LNCaP clone FGC (cell line): ENCODE results near the gene HOXD11.
A peak's percentile ranks its signal among the peaks of the same experiment; 100 is the strongest.

ENCODE experiments used
- DNase-seq: peaks from one replicate; pipeline ENCODE4 v3.0.0-alpha.2; 2011; ENCODE audit warnings: low read depth
- H3K4me3 ChIP-seq: 2 replicates; pipeline ENCODE4 v1.5.1; 2011; ENCODE audit warnings: mild to moderate bottlenecking, low read depth, low read length, control low read depth
- TF ChIP-seq, protein P1 (sequence below): IDR thresholded peaks from 2 replicates; pipeline ENCODE4 v1.5.1; 2012; ENCODE audit warnings: mild to moderate bottlenecking; ENCODE audit not compliant: control insufficient read depth, insufficient read depth; ENCODE audit errors: extremely low read depth

HOXD11 gene

DNA sequence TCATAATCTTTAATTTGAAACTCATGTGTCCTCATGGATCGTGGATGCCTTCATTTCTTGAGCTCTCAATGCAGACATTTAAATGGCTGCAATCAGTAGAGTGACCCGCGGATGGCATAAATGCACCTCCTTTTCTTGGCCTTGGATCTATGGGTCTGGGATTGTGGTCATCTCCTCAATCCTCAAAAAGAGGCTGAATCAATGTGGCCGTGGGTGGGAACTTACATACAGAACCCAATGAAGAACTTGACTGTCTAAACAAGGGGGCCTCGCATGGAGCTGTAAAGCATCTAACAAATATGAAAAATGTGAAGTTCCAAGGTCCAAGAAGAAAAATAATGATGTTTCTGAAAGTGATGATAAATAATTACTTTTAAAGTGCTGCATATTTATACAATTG lies 11.7 kb upstream of the HOXD11 start:
- DNase-seq = no peak
- TF ChIP-seq, protein P1, sequence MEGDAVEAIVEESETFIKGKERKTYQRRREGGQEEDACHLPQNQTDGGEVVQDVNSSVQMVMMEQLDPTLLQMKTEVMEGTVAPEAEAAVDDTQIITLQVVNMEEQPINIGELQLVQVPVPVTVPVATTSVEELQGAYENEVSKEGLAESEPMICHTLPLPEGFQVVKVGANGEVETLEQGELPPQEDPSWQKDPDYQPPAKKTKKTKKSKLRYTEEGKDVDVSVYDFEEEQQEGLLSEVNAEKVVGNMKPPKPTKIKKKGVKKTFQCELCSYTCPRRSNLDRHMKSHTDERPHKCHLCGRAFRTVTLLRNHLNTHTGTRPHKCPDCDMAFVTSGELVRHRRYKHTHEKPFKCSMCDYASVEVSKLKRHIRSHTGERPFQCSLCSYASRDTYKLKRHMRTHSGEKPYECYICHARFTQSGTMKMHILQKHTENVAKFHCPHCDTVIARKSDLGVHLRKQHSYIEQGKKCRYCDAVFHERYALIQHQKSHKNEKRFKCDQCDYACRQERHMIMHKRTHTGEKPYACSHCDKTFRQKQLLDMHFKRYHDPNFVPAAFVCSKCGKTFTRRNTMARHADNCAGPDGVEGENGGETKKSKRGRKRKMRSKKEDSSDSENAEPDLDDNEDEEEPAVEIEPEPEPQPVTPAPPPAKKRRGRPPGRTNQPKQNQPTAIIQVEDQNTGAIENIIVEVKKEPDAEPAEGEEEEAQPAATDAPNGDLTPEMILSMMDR = no peak
- H3K4me3 ChIP-seq = no peak overlapping the region

DNA sequence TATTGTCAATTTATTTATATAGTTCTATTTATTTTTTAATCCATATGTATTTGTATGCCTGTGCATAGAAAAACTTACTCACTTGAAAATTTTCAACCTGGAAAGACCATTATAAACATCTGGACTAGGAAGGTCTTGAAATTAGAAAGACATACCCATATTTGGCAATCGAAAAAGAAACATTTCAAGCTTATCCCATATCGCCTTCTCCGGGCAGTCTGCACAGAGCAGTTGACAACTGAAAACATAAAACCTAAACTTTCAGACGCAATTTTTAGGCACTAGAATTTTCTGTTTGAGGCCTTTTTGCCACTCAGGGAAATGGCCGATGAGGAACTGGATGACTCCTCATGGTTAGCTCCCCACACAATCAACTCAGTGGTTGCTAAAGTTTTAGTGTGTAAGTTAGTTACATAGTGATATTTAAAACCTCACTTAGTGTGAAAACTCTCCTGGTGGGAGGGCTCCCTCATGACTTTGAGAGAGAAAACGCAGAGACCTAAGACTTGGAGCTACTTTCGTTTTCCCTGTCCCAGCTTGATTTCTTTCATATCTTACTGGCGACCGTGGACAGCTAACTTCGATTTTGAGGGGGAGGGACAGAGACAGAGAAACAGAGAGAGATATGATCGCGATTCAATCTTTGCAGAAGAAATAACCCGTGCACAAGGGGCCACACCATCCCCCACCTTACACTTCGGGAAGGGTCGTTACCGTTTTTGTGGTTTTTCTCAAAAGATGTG lies 10.7 kb upstream of the HOXD11 start:
- DNase-seq = no peak
- TF ChIP-seq, protein P1 = no peak
- no peak overlapping the region for H3K4me3 ChIP-seq

DNA sequence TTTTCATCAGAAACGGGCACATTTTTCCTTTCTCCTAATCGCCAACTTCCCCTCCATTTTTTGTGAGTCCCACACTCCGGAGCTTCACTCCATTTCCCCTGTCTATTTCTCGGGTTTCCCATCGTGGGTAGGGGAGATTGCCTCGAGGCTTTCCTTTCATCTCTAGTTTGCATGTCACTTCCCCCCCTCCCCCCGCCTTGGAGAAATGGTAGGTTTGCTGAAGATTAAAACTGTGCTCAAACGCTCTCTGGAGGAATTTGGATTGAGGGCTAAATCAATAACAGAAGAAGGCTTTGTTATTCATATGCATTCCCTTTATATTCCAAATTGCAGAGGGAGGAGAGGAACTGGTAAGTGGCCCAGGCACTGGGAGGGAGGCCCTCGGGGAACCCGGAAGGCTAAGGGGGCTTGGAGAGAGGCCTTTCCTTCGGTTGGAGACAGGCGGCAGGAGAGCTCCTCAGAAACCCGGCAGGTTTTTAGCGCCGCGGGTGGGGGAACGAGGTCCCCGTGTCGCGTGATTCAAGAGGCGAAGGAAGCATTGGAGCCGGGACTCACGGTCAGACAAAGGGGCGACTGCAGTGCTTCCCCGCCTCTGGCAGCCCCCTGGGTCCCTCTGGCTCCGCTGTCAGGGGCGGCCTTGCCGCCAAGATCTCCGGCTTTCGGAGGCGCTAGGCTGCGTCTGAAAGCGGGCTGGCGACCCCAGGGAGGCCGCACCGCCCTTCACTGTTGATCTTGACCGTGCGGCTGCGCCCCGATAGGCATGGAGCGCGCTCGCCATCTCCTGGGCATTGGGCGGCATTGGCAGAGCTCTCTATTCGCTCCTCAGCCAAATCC lies 9.9 kb upstream of the HOXD11 start:
- TF ChIP-seq, protein P1 = peak; percentile 88
- peak overlapping the region; percentile 37 for H3K4me3 ChIP-seq
- DNase-seq = no peak

DNA sequence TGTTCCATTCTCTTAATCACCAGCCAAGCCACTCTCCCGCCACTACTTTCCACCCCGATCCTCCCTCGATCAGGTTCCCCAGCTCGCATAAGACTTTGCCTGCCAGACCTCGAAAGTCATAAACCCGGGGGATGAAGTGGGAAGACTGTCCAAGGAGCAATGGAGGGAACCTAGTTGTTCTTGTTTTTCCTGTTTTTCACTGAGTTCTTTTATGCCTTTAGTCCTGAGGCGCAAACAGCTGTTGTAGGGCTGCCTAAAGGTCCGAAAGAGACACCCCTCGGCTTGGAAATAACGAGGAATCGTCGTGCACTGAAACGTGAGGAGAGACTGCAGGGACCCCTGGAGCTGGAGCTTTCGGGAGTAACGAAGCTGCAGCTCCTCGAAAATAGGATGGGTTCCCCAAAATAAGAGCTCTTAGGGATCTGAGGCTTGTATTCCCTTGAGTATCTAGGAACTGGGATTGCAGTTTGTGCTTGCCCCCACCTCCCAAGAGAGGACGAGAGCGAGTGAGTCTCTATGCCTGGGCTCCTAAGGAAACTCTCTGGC lies 9.2 kb upstream of the HOXD11 start:
- peak overlapping the region; percentile 37 for H3K4me3 ChIP-seq
- DNase-seq = no peak
- TF ChIP-seq, protein P1 = no peak

DNA sequence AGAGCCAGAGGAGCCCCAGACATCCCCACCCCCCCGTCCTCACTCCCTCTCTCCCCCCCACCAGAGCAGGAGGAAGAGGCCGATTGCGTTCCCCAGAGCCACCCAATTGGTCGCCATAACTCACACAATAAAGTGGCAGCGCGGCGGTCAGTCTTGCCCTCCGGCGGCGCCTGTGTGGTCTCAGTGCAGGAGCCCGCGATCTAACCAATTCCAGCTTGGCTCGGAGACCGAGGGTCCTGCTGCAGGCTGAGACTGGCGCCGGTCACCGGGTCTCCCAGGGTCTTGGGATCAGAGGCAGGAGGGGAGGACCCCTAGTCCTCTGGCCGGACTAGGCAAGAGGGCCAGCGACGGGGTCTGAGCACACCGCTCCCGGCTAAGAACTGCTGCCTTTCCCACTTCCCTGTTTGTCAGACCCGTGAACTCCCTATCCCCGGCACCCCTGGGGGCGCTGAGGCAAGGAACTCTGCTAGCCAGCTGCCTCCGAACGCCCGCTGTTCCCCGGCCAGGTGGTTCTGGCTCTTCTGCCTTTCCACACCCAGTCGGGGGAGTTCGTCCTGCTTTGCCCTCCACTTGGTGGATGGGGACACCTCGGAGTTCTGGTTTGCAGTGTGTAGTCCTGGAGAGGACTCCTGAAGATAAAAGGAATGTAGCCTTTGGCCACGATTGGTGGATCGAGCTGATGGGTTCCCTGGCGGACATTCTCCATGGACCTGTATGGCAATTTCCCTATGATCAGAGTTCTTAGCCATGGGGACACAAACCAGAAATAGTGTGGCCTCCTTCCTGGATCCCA lies 8.5 kb upstream of the HOXD11 start:
- TF ChIP-seq, protein P1 = no peak
- H3K4me3 ChIP-seq = no peak overlapping the region
- no peak for DNase-seq

- no peak overlapping the region for H3K4me3 ChIP-seq
- DNase-seq = no peak
- TF ChIP-seq, protein P1 = no peak
Measured at GRCh38 chr2:176099159-176099727, 7.8 kb upstream of the HOXD11 start.
